CD4-positive, alpha-beta T cell treated with Interleukin-4 for 1 hour (primary cell): Measurements from ENCODE around the gene NRARP.

Experiments
- DNase-seq, 2 donors: peaks; one replicate each; pipeline ENCODE4 v3.0.0-alpha.2; 2020 to 2022

Gene NRARP

DNA sequence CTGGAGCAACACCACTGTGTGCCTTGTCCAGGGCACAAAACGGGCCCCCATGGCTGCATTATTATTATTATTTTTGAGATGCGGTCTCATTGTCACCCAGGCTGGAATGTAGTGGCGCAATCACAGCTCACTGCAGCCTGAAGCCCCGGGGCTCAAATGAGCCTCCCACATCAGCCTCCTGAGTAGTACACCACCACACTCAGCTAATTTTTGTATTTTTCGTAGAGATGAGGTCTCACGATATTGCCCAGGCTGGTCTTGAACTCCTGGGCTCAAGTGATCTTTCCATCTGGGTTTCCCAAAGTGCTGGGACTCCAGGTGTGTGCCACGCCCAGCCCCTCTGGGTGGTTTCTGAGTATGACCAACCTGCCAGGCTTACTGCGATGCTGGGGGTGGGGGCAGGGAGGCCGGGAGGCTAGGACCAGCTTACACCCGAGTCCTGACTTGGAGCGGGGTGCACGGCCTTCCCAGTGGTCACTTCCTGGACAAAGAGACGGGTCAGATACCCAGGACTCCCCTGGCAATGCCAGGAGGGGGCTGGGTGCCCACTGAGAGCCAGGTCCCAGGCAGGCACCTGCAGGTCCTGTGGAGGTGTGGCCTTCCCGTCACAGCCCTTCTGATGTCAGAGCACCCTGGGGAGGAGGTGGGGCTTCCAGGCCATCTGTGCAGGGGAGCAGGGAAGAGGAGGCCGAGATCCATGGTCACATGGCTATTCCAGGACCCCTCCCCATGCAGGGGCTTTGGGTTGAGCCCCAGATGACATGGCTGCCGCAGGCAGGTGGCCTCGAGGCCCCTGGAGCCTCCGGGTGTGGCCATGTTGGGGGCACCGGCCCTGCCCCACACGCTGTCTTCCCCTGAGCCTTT, 8.3 kb upstream of the NRARP start:
- DNase-seq: no peak

DNA sequence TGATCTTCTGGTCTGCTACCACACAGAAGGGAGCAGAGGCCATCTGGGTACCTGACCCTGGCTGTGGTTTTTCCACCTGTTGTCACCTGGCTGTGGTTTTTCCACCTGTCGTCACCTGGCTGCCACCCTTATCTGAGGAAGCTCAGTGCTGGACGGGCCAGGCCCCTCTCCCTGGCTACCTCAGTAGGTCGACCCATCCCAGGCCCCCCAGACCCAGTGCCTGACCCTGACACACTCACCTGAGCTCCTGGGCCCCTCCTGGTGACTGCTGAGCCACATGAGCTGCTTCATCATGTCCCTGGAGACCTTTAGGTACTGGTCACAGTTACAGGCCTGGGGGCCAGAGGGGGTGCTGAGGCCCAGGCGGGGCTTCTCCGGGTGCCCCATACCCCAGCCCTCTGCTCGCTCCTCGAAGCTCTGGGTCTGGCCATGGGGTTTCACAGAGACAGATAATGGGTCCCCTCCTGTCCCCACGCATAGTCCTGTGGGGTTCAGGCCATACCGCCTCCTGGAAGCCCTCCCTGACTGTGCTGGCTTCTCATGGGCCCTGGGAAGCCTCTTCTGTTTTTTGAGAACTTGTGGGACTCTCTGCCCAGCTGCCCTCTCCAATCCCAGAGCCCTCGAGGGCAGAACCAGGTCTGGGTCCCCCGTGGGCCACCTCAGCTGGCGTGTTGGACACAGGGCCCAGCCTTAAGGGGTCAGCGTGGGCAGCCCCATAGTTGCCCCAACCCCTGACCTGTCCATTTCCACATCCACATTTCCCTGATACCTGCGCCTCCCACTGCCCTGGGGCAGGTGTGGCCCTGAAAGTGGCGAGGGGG, 7.5 kb upstream of the NRARP start:
- DNase-seq: no peak

DNA sequence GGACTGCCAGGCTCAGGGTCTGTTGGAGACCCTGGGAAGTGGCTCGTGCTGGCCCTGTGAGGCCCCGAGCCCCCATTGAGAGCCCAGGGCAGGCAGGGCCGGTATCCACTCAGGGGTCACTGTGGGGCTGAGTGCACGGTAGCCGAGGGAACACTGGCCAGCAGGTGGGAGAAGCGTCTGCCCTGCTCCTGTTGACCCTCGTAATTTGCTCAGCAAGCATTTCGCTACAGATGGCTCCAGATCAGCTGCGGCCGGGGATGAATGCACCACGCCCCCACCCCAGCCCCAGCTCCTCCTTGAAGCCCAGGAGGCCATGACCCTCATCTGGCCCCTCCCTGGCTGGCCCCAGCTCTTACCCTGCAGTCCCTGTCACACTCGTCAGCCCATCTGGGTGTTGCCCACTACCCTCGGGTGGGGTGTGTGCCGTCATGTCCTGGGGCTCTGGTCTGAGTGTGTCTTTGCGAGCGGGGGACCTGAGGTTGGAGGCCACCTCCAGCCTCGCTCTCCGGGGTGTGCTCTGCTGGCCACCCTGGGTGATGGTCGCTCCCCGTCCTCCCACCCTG, 6.1 kb upstream of the NRARP start:
- no peak for DNase-seq

DNA sequence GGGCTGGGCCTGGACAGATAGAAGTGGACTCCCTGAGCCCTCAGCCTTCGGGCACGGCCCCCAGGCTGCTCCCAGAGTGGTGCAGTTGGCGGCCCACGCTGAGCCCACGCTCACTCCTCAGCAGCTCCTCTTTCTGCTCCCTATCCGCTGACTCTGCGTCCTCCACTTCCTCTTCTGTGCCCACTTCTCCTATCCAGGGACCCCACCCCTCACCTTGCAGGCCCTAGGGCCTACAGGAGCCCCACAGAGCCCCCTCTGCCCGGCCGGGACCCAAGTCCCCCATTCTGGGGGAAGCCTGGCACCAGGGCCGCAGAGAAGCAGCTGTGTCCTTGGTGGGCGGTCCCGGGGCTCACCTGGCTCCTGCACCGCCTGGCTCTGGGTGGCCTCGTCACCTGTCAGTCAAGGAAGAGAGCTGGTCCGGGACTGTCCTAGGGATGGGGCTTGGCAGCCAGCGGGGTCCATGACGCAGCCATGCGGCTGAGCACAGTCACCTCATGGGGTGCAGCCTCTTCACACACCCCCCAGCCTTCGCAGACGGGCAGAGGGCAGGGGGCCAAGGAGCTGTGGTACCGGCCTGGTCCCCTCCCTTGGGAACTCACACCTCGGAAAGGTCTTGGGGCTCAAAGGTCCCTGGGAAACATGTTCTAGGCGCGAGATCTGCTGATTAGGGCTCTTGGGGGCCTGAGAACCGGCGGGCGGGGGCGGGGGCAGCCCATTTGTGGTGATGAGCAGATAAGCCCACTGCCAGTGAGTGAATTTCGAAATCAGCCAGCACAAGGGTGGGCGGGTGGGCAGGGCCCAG, 5.4 kb upstream of the NRARP start:
- no peak for DNase-seq

DNA sequence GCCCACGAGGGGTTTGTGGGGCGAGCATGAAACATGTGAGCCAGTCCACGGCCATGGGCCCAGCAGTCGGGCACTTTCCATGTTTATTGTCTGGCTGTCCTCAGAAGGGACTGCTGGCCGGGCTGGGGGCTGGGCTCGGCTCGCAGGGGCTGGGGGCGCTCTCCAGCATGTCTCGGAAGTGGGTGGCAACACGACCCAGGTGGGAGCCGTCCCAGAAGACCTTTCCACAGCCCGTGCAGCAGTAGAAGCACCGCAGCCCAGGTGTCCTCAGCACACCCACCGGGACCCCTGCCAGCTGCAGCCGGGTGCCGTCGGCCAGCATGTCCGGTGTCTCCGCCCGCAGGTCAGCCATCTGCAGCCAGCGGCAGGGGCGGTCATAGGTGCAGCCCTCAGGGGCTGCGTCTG, 4.8 kb upstream of the NRARP start:
- no peak for DNase-seq

DNA sequence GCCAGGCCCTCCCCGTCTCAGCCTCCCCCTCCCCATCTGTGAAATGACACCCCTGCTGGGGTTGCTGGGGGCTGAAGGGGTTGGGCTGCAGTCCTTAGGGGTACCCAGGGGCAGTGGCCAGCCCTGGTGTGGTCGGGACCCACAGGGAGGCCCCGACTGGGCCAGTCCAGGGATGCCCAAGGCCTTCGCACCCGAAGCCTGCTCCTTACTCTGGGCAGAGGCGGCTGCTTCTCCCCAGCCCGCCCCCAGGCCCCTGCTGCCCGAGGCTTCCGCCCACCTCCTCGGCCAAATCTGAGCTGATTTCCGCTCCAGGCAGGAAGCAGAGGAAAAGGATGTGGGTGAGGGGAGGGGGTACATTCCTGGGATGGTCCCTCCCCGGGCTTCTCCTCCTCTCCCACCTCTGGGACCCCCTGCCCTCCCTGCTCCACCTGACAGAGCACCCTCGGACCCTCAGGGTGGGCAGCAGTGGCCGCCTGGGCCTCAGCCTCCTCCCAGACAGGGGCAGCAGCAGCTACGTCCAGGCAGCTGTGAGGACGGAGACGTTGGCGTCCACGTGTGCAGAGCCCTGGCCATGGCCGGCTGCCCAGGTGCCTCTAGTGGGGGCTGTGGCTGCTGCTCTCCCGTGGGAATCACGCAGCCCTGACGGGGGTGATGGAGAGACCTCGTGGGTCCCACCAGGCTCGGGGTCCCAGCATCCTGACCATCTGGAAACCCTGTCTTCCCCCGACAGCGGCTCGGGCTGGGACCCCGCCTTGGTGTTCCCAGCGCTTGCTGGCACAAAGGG, 4.2 kb upstream of the NRARP start:
- no peak for DNase-seq

DNA sequence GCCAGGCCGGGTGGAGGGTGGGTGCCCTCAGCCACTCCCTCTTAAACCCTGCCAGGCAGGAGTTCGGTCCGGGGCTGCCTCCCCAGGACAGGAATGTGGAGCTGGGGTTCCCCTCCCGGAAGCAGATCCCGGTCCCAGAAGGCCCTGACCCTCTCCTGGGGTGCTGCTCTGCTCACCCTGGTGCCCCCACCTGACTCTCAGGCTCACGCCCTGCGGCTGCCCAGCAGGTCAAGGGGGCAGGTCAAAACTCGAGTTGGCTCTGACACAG, 3.7 kb upstream of the NRARP start:
- DNase-seq: no peak

DNA sequence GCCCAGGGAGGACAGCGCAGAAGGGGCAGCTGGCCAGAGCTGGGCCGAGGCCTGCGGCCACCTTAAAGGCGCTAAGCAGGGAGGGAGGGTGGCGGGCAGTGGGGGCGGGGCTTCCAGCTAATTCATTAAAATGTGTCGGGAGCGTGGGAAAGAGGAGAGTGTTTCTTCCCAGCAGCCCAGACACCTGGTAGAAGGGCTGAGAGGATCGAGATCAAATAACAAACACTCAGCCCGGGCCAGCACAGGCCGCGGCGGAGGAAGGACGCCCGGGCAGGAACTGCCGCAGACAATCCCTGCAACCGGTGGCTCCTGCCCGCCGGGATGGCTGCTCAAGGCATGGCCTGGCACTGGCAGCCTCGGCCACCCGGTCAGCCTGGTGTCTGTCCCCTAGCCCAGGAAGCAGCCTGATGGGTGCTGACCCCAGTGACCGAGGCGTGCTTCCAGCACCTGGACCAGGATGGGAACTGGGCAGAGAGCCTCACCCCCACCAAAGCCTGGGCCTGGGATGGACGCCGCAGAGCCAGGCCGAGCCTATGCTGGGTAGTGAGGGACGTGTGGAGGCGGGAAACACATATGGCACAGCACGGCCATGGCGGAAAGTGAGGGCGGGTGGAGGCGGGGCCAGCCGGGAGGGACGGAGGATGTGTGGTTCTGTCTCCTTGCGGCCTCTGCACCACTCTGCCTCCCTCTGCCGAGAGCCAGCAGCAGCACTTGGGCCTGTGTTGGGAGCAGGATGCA, 3.2 kb upstream of the NRARP start:
- DNase-seq: peak; percentile 55 to 60

DNA sequence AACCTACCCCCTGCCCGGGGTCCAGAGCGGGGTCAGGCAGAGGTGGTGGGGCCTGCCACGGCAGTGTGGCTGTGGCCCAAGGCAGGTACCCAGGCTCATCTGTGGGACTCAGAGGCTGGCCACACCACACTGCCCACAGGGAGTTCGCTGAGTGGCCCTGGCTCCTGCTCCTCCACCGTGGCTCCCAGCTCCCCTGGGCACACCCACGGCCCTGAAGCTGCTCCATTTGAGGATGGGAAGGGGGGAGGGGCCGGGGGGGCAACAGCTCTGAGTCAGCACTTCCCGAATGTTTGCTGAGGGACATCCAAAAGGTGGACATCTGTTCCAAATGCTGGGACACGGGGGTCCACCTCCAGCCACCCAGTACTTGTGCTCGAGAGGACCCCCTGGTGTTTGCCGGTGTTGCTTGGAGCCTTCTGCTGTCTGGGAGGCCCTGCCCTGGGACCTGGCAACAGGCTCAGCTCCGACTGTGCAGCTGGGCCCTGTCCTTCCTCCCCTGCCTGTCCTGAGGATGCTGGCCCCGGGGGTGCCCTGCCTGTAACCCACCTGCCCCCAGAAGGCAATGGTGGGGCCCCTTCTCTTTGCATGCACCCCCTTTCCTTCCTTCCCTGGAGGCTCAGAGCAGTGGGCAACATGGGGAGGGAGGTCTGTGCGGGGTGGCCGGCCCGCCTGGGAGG, 2.5 kb upstream of the NRARP start:
- no peak for DNase-seq

DNA sequence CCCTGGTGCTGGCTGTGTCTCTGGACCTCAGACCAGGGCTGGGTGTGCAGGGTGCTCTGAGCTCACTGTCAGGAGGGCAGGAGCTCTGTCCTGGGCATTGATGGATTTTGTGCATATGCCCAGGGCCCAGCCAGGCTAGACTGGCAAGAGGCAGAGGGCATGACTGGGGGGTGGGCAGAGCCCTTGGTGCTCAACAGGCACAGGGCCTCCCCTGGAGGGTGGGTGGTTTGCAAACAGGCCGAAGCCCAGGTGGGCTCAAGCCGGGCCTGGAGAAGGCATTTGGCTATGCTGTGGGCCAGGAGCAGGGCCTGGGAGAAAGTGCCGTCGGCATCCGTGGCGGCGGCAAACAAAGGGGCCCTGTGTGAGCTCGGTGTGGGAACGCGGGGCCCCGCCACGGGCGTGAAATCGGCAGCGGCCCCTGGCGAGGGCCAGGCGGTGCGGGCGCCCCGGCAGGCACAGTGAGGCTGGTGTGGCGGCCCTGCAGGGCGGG, 1.9 kb upstream of the NRARP start:
- no peak for DNase-seq

DNA sequence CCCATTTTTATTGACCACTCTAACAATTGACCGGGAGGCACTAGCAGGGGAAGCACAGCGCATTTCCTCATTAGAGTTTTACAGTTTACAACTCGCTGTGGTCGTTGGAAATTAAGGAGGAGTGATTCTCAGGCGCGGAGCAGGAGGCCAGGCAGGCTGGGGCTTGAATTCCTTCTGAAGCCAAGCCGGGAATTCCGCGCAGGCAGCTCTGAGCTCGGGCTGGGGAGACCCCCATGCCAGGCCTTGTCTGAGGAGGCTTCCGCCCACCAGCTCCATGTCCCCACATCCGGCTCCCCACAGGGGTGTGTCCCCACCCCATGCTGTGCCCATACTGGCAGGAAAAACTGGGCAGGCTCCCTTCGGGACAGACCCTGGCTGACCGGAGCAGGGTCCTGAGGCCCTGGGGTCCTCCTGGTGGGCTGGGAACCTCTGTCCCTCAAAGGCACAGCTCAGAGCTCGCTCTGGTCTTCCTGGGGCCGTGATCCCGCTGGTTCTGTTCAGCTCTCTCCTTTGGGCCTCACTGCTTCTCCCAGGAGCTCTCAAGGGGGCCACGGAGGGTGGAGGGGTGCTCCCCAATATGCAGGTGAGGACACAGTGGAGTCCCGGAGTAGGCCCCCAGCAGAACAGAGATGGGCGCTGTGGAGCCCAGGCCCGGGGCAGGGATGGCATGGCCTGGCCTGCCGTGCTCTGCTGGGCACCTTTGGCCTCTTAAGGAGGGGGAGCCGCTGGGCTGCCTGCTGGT, 1.3 kb upstream of the NRARP start:
- no peak for DNase-seq

DNA sequence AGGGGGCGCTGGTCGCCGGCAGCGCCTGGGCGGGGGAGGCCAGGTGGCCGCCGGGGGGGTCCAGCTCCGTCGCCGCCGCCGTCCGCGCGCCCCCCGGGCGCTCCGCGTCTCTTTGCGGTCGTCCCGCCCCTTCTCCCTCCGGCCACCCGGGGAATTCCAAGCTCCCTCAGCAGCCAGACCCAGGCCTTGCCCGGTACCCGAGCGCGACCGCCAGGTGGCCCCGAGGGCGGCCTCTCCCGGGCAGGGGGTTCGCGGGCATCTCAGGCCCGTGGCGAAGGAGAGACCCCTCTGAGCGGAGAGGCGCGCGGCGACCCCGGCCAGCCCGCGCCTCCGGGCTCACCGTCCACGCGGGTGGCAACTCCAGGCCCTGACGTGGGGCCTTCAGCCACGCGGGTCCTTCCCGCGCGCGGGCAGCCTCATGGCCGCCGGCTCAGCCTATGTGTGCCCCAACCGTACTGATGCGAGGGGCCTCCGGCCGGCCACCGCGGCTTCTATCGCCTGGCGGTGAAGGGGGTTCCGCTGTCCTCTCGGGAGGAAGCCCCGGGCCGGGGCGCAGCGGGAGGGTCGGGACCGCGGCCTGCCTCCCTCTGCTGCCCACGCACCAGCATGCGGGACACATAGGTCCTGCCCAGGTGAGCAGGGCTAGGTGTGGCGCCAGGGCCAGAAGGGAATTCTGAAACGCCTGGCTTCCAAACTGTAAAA, 529 bp upstream of the NRARP start:
- no peak for DNase-seq

DNA sequence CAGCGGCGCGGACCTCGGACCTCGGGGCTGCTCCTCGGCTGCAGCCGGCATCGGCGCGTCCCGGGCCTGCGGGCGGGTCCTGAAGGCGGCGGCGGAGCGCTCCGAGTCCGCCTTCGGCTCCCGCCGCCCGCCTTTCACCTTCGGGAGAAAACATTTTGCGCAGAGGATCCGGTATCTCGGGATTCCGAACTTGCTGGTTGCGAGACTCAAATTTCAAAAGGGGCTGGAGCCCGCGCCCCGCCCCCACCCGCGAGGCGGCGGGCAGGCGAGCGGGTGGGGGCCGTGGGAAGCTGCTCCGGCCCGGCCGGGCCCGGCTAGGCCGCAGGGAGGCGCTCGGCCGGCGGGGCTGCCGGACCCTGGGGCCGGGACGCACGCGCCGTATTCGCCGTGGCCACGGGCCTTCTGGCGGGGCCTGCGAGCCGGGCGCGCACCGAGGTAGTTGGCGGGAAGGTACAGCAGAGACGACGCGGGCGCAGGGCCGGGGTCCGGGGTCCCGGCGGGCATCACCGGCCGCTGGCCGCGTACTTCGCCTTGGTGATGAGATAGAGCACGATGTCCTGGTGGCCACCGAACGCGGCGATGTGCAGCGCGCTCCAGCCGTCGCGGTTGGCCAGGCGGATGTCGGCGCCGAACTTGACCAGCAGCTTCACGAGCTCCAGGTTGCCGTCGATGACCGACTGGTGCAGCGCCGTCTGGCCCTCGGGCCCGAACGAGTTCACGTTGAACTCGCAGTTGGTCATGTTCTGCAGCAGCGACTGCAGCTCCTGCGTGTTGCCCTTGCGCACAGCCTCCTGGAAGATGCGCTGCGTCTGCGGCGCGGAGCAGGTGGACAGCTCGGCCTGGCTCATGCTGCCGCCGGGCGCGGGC, 757 bp downstream of the NRARP start:
- no peak for DNase-seq

DNA sequence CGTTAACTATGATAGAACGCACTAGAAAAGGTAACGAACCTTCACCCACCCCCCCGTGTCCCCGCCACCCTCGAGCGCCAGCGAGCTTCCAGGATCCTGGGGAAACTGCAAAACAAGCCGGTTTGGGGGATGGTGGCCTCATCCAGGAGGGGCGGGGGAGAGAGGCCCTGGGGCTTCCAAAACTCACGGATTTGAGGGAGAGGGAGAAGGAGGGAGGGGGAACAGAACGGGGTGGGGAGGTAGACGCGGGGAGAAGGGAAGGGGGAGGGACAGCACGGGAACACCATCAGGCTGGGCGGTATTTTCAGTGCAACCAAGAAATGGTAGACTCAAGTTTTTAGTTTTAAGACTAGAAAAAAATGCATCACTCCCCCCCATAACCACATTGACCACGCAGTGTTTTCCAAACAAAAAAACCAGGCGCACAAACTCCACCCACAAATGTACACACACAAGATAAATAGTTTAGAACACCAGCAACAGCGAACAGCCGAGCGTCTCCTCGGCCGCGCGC, 1.4 kb downstream of the NRARP start:
- DNase-seq: no peak

DNA sequence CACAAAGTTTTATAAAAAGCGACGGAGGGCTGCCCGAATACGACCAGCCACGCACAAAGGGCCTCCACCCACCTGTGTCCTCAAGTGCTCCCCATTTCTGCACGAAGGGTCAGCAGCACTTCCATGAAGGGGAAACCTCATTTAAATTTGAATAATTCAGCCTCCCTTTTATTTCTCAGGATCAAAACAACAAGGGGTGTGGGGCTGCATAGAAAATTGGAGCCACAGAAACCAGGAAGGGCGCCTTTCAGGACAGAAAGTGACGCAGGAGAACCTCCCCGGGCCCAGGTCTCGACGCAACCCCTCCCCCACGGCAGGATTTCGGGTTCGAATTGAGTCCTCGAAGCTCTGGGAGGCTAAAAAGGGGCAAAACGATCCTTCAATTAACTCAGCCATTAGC, 2.1 kb downstream of the NRARP start:
- no peak for DNase-seq

DNA sequence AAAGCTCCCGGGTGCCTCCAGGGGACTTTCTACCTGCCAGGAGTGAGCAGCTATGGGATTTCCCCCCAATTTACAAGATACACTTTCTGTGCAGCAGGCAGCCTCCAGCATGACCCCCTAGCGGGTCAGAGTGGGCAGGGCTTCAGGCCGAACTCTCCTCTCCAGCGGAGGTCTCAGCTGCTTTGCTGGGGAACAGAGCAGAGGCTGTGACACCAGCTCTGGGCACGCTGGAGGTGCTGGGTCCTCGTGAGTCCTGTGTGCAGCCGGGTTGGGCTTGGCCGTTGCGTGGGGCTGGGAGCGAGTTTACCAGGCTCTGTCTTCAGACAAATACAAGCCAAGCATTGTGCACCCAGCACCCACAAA, 2.9 kb downstream of the NRARP start:
- DNase-seq: no peak

DNA sequence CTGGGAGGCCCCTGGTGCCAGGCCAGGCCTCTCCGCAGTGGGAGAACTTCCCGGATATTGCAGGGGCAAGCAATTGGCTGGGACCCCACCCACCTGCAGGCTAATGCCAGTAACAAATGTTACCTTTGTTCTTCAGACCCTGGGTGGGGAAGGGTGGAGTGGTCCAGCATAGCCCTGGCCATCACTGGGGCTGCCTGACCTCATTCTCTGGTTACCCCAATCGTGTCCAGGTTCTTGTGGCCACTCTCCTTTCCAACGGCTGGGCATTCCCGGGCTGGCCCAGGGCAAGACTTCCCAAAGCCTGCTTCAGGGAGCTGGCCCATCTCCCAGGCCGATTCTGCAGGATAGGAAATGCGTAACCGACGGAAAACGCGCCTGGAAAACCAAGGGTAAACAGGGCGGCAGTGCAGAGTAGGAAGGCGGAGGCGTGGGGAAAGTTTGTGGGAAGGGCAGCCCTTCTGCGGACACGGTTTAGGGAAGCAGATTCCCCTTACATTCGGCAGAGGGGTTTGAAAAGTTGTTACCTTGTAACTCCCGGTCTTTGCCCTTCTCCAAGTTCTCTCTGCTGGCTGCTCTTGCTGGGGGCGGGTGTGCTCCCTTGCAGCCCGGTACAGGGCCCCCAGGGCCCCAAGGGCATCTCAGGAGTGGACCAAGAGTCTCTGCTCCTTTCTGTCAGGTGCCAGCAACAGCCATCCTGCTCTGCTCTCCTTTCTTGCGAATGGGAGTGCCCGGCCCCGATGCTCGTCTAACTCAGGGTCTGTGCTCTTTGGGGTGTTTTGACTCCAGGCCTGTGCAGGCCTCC, 3.5 kb downstream of the NRARP start:
- no peak for DNase-seq

DNA sequence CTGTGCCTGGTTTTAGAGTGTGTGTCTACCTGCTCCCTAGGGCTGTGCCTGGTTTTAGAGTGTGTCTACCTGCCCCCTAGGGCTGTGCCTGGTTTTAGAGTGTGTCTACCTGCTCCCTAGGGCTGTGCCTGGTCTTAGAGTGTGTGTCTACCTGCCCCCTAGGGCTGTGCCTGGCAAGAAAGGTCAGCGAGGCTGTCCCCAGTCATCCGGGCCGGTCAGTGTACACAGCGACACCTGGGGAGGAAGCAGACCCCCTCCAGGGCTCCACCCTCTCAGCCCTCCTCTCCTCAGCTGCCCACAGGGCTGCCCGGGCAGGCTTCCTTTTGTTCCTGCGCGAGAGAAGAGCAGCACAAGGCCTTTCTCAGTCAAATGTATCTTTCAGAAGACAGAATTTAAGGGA, 4.1 kb downstream of the NRARP start:
- DNase-seq: no peak
